Measurements from ENCODE around the gene TIPRL. TPM values are rescaled to one million over a fixed set of nuclear protein-coding genes. Genes with fewer than 3 reads are reported as not detected.

Gene TIPRL
- total and polyA plus RNA-seq, 9 of the 15 experiments (the other 6 are each of a cell fraction or from before 2014, with no cell fraction given) = 41.4 to 90.2 (median 69.9) TPM

- TF ChIP-seq MAZ (CRISPR knock-in tag; conservative IDR thresholded peaks at IDR 0.05 in 1 of 2, IDR thresholded peaks at IDR 0.05 in 1 of 2) (no peak), ARID1B (IDR thresholded peaks at IDR 0.05) (no peak), ETV6 (IDR thresholded peaks at IDR 0.05; ENCODE audit: borderline replicate concordance in 1 of 2, low read depth in 2 of 2, low read length in 1 of 2) (no peak), ETV6 (CRISPR knock-in tag; IDR thresholded peaks at IDR 0.05; ENCODE audit: borderline replicate concordance) (0 out of 2 replicates have a peak, but pooled peaks have one; percentile 35), NR3C1 (CRISPR knock-in tag; IDR thresholded peaks at IDR 0.05) (0 out of 2 replicates have a peak, but pooled peaks have one; percentile 11), NFIX (CRISPR knock-in tag; IDR thresholded peaks at IDR 0.05; ENCODE audit: low read depth) (no peak), ZNF449 (CRISPR knock-in tag; IDR thresholded peaks at IDR 0.05) (no peak), ZNF239 (CRISPR knock-in tag; IDR thresholded peaks at IDR 0.05) (no peak), BACH1 (tag; IDR thresholded peaks at IDR 0.05) (no peak), ELF4 (CRISPR knock-in tag; IDR thresholded peaks at IDR 0.05) (no peak), SIN3B (IDR thresholded peaks at IDR 0.05; ENCODE audit: low read depth) (0 out of 2 replicates have a peak, but pooled peaks have one; percentile 27), UBTF (IDR thresholded peaks at IDR 0.05; ENCODE audit: borderline replicate concordance in 1 of 2, low read depth in 2 of 2, low read length in 2 of 2) (peak; percentile 73 to 93; a peak in 1 of 4 replicates), CEBPB (tag; IDR thresholded peaks at IDR 0.05) (no peak), ZKSCAN8 (CRISPR knock-in tag; IDR thresholded peaks at IDR 0.05) (no peak), ZNF445 (CRISPR knock-in tag; IDR thresholded peaks at IDR 0.05; ENCODE audit: low read depth) (no peak), PHB (CRISPR knock-in tag; IDR thresholded peaks at IDR 0.05) (no peak), ZBTB8A (IDR thresholded peaks at IDR 0.05; ENCODE audit: partially characterized antibody) (no peak), RBM15 (IDR thresholded peaks at IDR 0.05; ENCODE audit: insufficient read depth, low read length) (no peak)
- TF ChIP-seq, protein P1, sequence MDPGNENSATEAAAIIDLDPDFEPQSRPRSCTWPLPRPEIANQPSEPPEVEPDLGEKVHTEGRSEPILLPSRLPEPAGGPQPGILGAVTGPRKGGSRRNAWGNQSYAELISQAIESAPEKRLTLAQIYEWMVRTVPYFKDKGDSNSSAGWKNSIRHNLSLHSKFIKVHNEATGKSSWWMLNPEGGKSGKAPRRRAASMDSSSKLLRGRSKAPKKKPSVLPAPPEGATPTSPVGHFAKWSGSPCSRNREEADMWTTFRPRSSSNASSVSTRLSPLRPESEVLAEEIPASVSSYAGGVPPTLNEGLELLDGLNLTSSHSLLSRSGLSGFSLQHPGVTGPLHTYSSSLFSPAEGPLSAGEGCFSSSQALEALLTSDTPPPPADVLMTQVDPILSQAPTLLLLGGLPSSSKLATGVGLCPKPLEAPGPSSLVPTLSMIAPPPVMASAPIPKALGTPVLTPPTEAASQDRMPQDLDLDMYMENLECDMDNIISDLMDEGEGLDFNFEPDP (CRISPR knock-in tag; IDR thresholded peaks at IDR 0.05) = no peak
- TF ChIP-seq, protein P2, sequence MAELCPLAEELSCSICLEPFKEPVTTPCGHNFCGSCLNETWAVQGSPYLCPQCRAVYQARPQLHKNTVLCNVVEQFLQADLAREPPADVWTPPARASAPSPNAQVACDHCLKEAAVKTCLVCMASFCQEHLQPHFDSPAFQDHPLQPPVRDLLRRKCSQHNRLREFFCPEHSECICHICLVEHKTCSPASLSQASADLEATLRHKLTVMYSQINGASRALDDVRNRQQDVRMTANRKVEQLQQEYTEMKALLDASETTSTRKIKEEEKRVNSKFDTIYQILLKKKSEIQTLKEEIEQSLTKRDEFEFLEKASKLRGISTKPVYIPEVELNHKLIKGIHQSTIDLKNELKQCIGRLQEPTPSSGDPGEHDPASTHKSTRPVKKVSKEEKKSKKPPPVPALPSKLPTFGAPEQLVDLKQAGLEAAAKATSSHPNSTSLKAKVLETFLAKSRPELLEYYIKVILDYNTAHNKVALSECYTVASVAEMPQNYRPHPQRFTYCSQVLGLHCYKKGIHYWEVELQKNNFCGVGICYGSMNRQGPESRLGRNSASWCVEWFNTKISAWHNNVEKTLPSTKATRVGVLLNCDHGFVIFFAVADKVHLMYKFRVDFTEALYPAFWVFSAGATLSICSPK (IDR thresholded peaks at IDR 0.05; ENCODE audit: borderline replicate concordance) = no peak
These were observed 41.9 kb upstream of the TIPRL start, which contains the start of gene GPR161 (continued) for GRCh38 chr1:168136709-168137514.
